Muscle of back (tissue), 11 donors: ENCODE results near the gene DNAH10. TPM values are rescaled to one million over a fixed set of nuclear protein-coding genes. Genes with fewer than 3 reads are reported as not detected.

ENCODE experiments used
- DNase-seq, 3 donors: peaks; one replicate each; pipeline versions ENCODE4 v3.0.0 to v3.0.0-alpha.2; 2013
- polyA plus RNA-seq, 10 donors: library from polyadenylated mRNA; unstranded; fragments of 120-200 nt; gene quantifications; one replicate each; pipeline ENCODE4 v1.2.1, GENCODE V29; 2013; ENCODE audit not compliant: insufficient read length in 10 of 10

The DNAH10 gene
- polyA plus RNA-seq, 10 donors = 0.76 to 8.6 (median 1.3) TPM

DNA sequence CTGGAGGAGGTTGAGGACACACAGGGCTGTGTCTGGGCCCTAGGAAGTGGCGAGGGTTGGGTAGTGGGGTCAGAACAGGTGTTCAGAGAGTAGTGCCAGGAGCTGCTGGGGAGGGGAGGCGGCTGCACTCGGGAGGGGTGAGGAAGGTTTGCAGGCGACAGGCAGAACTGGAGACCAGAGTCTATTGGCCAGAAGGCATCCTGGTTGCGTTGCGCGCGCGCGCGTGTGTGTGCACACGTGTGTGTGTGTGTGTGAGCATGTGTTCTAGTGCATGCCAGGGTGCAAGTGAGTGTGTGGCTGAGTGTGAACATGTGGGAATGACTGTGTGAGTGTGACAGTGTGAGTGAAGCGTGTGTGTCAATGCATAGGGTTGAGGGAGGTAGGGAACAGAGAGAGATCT is 124.2 kb downstream of the DNAH10 start:
- no peak for DNase-seq

DNA sequence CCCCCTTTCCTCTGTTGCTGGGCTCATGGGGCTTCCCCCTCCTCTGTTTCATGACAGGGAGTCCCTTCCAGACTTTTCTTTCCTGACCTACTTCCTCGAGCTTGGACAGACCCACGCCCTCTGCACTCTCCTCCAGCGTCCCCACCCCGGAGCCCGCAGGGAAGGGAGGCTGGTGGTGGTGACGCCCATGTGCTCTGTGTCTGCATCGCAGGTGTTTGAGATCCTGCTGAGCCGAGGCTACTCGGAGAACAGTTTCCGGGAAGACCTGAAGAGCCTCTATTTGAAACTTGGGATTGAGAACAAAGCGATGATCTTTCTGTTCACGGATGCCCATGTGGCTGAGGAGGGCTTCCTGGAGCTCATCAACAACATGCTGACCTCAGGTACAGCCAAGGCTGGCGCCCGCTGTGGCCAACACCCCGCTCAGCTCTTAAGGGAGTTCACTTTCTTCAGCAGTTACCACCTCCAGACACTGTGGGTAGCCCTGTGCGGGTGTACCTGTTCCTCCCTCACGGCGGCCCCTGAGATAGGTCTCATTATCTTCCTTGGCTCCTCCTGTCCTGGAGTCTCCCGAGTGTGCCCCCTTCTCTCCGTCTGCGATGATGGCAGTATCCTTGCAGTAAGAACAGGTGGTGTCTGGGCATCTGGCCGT is 125.0 kb downstream of the DNAH10 start:
- DNase-seq = no peak

DNA sequence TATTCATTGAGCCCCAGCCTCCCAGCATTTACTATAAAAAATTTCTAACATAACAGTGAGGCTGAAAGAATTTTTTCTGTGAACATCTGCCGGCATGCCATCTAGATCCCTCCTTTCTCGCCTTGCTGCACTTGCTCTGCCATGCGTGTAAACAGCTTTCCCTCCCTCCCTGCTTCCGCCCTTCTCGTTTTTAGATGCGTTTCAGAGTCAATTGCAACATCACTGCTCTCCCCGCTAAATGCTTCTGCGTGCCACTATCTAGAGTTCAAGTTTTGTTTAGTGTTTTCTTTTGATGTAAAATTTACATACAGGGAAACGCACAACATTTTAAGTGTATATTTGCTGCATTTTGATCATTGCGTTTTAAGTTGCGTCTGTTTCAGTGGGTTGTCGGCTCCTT is 126.9 kb downstream of the DNAH10 start:
- no peak for DNase-seq

DNA sequence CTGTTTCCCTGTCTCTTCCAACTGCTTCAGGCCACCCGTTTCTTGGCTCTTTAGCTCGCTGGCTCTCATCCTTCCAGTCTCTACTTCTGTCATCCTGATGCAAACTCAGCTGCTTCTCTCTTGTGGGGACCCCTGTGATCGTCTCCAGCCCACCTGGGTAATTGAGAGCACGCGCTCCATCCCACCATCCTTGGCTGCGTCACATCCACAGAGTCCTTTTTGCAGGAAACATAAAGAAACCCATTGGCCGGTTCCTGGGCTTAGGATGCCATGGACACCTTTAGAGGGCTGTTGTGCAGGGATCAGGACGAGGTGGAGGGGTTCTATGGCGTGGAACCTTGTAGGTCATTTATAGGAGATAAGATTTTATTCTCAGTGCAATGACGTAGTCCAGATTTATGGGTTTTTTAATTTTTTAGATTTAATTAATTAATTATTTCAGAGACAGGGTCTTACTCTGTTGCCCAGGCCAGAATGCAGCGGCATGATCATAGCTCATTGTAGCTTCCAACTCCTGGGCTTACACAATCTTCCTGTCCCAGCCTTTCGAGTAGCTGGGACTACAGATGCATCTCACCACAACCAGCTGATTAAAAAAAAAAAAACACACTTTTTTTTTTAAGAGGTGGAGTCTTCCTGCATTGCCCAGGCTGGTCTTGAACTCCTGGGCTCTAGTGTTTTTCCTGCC is 127.9 kb downstream of the DNAH10 start:
- no peak for DNase-seq

DNA sequence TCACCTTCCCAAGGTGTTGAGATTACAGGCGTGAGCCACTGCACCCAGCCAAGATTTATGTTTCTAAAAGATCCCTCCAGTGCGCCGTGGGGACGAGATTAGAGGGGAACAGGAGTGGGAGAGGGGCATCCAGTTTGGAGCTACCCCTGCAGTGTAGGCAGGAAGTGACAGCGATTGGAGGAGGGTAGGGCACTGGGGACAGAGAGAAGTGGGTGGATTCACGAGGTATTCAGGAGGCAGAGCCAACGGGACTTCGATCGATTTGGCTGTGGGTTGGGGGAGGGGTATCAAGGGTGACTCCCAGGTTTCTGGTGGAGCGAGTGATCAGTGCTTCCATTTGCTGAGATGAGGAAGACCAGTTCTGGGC is 128.4 kb downstream of the DNAH10 start:
- no peak for DNase-seq

DNA sequence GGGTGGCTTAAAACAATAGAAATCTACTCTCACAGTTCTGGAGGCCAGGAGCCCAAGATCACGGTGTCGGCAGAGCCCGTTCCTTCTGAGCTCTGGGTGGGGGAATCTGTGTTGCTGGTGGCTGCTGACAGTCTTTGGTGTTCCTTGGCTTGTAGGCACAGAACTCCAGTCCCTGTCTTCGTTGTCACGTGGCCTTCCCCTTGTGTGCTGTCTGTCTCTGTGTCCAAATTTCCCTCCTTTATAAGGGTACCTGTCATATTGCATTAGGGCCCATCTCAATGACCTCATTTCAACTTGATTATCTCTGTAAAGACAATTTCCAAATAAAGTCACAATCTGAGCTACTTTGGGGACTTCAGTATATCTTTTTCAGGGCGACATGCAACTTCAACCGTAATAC is 128.9 kb downstream of the DNAH10 start:
- DNase-seq = no peak

DNA sequence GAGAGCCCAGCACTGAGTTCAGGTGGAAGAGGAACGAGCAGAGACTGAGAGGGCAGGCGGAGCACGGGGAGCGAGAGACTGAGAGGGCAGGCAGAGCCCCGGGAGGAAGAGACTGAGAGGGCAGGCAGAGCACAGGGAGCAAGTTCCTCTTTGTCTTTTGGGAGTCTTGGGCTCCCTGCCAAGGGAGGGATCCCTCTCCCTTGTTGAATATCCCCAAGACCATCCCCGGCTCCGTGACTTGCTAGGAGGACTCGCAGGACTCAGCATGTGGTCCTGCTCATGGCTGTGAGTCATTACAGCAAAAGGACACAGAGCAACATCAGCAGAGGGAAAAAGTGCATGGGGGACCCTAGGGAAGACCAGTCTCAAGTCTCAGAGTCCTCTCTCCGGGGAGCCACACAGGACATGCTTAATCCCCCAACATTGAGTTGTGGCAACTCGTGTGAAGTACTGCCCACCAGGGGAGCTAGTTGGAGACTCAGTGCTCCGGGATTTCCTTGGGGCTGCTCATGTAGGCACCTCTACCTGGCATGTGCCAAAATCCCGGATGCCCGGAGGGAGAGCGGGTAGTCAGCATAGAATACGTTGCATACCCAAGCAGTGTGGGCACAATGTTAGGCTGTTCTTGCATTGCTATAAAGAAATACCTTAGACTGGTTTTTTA is 129.5 kb downstream of the DNAH10 start:
- no peak for DNase-seq

DNA sequence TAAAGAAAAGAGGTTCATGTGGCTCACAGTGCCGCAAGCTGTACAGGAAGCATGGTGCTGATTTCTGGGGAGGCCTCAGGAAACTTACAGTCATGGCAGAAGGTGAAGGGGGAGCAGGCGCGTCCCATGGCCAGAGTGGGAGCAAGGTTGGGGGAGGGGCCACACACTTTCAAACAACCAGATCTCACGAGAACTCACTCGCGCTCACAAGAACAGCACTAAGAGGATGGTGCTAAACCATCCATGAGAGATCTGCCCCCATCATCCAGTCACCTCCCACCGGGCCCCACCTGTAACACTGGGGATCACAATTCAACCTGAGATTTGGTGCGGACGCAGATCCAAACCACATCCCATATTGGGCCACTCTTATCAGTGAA is 130.1 kb downstream of the DNAH10 start:
- DNase-seq = no peak

DNA sequence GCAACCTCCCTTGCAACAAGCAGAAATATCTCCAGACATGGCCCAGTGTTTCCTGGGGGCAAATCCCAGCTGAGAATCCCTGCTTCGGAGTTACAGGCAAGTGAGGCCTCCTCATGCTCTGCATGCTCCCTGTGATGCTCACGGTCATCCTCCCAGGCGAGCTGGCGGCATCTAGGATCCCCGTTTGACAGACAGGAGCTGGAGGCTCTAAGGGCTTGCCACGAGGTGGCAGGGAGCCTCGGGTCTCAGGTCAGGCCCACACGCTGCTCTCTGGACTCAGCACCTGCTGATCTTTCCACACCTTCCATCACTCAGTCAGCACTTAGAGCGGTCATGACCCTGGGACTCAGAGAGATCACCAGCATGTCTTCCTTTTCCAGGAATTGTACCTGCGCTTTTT is 130.8 kb downstream of the DNAH10 start:
- DNase-seq = no peak

DNA sequence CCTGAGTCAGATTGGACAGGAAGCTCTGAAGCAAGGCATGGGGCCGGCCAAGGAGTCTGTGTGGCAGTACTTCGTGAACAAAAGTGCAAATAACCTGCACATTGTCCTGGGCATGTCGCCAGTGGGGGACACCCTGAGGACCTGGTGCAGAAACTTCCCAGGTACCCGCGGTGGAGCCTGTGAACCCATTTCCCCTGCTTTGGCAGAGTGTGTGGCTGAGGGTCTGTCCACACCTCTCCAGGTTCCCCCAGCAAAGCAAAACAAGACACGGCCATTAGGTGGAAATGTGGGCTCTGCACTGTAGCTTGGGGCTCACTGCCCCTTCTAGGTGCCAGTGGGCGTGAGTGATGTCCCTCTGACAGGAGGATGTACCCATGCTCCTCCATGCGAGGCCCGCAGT is 131.2 kb downstream of the DNAH10 start:
- DNase-seq = no peak

DNA sequence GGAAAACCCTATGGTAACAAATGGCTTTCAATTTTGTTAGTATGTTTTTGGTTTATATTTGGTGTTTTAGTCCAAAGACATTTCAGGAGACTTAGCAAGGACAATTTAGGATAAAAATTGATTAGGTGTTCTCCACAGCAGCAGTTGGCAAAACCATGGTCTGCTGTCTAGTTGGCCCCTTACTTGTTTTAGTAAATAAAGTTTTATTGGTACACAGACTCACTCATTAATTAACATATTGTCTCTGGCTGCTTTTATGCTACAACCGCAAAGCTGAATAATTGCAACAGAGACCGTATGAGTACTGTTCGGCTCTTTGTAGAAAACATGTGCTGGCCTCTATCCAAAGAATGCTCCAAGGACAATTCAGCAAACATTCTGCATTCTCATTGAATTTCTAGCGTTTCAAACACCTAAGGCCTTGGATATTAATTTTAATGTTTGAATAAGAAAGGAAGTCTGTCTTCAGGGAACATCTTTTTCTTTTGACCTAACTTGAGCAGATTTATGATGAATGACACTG is 132.8 kb downstream of the DNAH10 start:
- DNase-seq = no peak

DNA sequence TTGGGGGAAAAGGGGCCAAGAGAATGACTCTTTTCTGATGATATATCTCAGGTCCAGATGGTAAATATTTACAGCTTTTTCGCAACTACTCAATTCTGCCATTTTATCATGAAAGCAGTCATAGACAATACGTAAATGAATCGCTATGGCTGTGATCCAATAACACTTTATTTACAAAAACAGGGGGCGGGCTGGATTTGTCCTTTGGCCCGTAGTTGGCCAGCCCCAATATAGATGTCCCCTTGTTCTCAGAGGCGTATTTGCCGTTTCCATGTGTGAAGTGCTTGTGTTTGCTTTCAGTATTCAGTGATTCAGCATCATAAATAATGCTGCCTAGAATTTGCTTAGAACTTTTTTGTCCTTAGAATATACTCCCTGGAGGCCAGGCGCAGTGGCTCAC is 133.3 kb downstream of the DNAH10 start:
- DNase-seq = no peak

DNA sequence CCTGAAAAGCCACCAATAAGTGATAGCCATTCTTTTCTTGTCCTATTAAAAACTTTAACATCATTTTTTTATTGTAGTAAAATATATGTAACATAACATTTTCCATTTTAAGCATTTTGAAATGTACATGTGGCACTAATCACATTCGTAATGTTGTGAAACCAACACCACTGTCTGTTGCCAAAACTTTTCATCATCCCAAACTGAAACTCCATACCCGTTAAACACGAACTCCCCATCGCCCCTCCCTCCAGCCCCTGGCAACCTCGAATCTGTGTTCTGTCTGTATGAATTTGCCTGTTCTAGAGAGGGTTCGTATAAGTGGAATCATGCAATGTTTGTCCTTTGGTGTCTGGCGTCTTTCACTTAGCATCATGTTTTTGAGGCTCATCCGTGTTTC is 134.7 kb downstream of the DNAH10 start:
- DNase-seq = peak; percentile 29 to 71 (median 62)

DNA sequence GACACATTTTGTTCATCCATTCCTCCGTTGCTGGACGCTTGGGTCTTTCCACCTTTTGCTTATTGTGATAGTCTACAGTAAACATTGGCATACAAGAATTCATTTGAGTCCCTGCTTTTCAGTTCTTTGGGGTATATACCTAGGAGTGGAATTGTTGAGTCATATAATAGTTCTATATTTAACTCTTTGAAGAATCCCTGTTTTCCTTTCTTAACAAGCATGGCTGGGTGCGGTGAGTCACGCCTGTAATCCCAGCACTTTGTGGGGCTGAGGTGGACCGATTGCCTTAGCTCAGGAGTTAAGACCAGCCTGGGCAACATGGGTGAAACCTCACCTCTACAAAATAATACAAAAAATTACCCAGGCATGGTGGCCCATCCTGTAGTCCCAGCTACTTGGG is 135.1 kb downstream of the DNAH10 start:
- DNase-seq = peak in 1 of 3 donors; percentile 63

DNA sequence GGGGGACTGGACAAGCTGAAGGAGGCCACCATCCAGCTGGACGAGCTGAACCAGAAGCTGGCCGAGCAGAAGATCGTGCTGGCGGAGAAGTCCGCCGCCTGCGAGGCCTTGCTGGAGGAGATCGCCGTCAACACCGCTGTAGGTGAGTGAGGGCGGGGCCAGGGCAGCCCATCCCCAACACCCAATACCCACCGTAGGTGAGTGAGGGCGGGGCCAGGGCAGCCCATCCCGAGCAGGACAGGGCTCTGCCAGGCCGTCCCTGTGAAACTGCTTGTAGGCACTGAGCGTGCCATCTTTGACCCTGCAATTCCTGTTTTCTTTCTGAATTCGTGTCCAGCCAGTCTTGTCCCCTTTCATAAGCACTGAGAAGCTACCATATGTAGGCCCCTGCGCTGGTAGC is 136.6 kb downstream of the DNAH10 start:
- DNase-seq = no peak

DNA sequence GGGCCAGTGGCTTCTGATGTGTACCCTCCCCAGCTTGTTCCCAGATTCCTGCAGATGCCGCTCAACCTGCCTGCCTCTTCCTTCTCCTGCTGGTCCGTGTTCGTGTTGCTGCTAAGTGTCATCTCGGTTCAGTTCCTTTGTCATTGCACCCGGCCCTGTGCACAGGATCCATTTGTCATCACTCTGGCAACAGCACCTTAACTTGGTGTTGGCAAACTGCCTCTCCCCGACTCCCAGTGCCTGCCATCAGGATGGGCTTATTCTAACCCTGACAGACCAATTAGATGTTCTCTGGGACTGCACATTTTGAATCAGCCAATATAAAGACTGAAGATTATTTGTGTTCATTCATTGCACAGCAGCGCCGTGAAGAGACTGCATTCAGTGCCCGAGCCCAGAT is 137.3 kb downstream of the DNAH10 start:
- no peak for DNase-seq

DNA sequence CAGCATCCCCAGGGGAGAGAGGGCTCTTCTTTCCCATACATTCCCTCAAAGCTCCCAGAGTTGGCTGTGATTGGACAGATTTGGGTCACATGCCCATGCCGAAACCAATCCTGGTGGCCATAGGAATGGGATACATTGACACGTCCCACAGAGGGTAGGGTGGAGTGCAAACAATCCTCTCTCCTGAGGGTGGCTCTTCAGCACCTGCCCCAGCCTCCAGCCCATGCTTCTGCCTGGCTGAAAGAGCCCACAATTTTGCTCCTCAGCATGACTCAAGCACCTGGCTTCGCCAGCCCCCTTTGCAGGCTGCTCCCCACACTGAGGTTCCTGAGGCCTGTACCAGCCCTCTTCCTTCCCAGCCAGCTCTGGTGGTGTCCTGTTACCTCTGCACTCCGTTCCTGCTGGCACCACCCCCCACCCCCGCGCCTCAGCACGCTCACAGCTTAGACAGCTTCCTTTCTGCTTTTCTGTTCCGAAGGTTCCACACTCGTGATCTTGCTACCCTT is 138.8 kb downstream of the DNAH10 start:
- peak in 1 of 3 donors; percentile 22 for DNase-seq

DNA sequence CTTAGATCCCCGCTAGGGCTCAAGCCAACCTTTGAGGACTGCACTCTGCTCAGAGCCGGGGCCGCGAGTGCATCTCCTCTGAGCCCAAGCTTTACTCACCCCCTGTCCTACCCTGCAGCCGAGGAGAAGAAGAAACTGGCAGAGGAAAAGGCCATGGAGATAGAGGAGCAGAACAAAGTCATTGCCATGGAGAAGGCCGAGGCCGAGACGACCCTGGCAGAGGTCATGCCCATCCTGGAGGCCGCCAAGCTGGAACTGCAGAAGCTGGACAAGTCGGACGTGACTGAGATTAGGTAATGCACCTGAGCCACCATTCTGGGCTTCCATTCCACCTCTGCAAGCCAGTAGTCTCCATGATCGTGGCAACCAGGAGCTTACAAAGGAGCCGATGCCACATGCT is 140.7 kb downstream of the DNAH10 start:
- no peak for DNase-seq

DNA sequence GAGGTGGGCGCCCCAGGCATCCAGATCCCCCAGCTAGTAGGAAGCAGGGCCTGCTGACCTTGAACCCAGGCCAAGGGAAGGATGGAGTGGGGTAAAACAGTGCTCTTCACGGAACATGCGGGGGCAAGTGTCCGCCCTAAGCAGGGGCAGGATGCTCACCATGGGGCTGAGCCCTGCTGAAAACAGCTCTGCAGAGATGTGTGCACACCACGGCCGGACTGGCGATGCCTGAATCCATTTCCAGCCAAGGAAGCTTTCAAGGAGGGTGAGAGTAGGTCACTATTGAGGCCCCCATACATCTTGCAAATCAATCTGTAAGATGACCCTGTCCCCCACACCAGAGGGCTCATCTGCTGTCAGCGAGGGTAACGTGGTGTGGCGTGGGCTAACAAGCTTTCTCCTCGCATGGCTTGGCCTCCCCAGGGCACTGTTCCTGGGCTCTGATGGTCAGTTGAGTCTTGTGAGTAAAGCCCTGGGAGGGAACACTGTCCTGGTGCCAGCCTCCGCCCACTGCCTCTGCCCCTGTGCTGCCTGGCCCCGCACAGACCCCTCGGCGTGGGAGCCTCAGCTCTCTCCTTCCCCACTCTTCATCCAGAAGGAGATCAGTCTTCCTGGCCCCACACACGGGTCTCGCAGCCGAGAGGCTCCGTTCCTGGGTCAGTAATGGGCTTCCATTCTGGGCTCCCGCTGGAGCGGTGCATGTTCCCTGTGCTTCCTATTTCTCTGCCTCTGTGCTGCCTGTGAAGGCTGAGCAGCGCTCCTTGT is 141.4 kb downstream of the DNAH10 start:
- no peak for DNase-seq

DNA sequence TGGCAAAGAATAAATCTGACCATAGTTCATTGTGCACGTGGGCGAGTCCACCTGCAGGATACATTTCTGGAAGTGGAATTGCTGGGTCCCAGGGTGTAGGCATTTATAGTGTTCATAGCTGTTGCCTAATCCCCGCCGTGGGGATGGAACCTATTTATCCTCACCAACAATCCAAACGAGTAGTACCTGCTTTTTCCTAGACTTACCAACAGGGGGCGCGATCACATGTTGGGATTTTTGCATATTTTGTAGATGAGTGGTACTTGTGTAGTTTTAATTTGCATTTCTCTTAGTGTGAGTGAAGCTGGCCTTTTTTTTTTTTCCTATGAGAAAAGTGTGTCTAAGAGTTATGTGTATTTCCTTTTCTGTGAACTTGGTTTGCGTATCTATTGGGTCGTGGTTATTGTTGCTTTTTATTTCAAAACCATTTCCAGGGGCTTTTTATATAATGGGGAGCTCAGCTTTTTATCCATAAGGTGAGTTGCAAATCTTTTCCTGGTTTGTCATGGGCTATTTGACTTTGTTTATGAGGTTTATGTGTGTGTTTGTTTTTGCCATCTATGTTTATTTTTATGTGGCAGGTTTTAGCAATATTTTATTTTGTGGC is 143.3 kb downstream of the DNAH10 start:
- peak; percentile 44 to 64 (median 63) for DNase-seq

DNA sequence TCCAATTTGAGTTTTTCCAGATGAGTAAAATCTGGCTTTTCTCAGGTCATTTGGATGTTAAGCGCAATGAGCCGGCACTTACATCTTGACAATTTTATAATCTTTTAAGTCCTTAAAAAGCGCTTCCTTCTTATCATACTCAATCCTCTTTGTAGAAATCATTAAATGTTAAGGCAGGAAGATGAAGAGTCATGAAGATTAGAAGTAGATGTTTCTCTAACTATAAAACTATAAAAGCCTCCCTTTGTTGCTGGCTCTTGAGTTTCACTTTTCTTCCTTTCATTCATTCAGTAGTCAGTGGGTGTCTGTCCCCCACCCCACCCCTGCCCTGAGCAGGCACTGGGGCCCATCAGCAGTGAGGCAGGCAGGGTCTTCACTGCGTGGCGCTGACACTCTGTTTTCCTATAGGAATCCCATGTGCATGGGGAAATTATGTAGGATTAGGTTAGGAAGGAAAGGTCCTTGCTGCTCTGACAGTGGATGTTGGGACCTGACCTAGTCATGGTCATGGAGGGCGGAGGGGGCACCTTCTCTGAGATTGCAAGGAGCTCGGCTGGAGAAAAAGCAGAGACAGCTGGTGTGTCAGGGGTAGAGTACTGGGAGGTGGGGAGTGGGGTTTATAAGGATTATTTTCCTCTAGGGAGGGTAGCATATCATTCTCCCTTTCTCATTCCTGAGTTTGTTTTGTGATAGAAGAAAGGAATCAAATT is 144.8 kb downstream of the DNAH10 start:
- no peak for DNase-seq
